Activated CD8-positive, alpha-beta memory T cell treated with anti-CD3 and anti-CD28 coated beads, Interleukin-2, amount 50 U/mL, for 1 hour (primary cell): ENCODE results near the gene SLC23A3.
"Not testable (repeated sequence)": the region's sequence is repeated elsewhere in the genome, so short reads cannot be mapped to it uniquely, and the experiment has no call there.

Experiments used
- DNase-seq: peaks from one replicate; pipeline ENCODE4 v3.0.0-alpha.2; 2020; ENCODE audit errors: extremely low read depth

Gene SLC23A3

GRCh38 chr2:219205165-219205538 is 35.3 kb upstream of the SLC23A3 start:
- DNase-seq, result no peak

GRCh38 chr2:219204425-219205164 is 34.8 kb upstream of the SLC23A3 start:
- DNase-seq, result no peak

GRCh38 chr2:219201331-219201730 is 31.5 kb upstream of the SLC23A3 start:
- DNase-seq, result not testable (repeated sequence)

DNA sequence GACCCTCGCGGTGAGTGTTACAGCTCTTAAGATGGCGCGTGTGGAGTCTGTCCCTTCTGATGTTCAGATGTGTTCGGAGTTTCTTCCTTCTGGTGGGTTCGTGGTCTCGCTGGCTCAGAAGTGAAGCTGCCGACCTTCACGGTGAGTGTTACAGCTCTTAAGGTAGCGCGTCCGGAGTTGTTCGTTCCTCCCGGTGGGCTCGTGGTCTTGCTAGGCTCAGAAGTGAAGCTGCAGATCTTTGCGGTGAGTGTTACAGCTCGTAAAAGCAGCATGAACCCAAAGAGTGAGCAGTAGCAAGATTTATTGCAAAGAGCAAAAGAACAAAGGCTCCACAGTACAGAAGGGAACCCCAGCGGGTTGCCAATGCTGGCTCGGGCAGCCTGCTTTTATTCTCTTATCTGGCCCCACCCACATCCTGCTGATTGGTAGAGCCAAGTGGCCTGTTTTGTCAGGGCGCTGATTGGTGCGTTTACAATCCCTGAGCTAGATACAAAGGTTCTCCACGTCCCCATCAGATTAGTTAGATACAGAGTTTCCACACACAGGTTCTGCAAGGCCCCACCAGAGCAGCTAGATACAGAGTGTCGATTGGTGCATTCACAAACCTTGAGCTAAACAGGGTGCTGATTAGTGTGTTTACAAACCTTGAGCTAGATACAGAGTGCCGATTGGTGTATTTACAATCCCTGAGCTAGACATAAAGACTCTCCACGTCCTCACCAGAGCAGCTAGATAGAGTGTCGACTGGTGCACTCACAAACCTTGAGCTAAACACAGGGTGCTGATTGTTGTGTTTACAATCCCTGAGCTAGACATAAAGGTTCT is 30.9 kb upstream of the SLC23A3 start:
- not testable (repeated sequence) for DNase-seq

DNA sequence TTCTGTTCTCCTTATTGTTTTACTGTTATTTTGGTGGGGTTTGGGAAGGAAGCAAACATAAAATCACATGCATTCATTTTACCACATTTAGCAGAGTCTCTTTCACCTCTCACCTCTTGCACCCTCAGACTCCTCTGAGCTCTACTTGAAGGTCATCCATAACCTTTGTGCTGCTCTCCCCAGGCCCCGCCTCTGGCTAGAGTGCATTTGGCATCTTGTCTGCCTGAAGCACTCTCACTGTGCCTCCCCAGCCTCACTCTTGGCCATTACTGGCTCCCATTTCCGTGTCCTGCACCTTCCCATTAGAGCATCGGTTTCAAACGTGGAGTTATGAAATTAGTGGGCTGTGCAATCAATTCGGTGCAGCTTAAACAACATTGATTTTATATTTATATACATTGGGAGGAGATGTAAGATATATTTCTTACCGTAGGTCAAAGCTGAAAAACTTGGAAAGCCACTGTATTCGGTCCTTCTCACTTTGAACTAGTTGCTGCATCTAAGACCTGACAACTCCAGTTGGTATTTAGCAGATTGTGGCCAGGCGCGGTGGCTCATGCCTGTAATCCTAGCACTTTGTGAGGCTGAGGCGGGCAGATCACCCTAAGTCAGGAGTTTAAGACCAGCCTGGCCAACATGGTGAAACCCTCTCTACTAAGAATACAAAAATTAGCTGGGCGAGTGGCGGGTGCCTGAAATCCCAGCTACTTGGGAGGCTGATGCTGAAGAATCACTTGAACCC is 29.8 kb upstream of the SLC23A3 start:
- no peak for DNase-seq

- DNase-seq, result no peak
Observed at GRCh38 chr2:219198974-219199373, 29.1 kb upstream of the SLC23A3 start.

GRCh38 chr2:219197388-219197787 is 27.6 kb upstream of the SLC23A3 start:
- no peak for DNase-seq

GRCh38 chr2:219186754-219187456 is 17.1 kb upstream of the SLC23A3 start:
- DNase-seq, result no peak

DNA sequence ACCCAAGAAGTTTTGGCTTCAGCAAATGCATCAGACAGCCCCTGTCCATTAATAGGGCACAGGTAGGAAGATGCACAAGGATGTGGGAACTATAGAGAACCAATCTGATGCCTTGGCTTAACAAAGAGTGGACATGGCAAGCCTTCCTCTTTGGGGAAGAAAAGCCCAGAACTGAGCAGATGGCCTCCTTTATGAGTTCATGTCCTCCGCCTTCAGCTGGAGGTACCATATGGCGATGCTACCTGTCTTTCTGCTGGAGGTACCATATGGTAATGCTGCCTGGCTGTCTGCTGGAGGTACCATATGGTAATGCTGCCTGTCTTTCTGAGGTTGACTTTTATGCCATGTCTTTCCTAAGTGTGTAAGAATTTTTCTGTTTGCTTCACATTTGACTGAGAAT is 14.3 kb upstream of the SLC23A3 start:
- no peak for DNase-seq

DNA sequence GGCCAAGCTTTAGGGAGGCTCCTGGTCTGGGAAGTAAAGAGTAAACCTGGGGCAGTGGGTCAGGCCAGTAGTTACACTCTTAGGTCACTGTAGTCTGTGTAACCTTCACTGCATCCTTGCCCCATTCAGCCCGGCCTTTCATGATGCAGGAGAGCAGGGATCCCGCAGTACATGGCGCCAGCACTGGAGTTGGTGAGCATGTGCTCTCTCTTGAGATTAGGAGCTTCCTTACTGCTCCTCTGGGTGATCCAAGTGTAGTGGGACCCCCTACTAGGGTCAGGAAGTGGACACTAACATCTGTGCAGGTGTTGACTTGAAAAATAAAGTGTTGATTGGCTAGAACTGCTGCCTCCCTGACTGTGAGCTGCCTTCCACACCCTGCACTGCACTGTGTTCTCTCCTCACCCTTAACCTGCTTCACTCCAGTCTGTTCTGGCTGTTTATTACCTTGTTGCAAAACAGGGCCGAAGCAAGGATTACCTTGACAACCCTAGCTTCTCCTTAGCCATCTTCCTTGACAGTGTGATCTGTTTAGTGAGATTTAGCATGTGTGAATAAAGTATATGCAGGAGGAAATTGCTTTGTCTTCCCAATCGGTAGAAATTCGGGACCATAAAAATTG is 13.4 kb upstream of the SLC23A3 start:
- DNase-seq, result no peak

GRCh38 chr2:219182331-219183150 is 12.7 kb upstream of the SLC23A3 start:
- DNase-seq, result no peak

GRCh38 chr2:219181531-219181930 is 11.7 kb upstream of the SLC23A3 start:
- DNase-seq, result no peak

GRCh38 chr2:219180961-219181360 is 11.1 kb upstream of the SLC23A3 start:
- DNase-seq, result no peak

- DNase-seq, result no peak
Observed at GRCh38 chr2:219179601-219180465, 10.0 kb upstream of the SLC23A3 start.

DNA sequence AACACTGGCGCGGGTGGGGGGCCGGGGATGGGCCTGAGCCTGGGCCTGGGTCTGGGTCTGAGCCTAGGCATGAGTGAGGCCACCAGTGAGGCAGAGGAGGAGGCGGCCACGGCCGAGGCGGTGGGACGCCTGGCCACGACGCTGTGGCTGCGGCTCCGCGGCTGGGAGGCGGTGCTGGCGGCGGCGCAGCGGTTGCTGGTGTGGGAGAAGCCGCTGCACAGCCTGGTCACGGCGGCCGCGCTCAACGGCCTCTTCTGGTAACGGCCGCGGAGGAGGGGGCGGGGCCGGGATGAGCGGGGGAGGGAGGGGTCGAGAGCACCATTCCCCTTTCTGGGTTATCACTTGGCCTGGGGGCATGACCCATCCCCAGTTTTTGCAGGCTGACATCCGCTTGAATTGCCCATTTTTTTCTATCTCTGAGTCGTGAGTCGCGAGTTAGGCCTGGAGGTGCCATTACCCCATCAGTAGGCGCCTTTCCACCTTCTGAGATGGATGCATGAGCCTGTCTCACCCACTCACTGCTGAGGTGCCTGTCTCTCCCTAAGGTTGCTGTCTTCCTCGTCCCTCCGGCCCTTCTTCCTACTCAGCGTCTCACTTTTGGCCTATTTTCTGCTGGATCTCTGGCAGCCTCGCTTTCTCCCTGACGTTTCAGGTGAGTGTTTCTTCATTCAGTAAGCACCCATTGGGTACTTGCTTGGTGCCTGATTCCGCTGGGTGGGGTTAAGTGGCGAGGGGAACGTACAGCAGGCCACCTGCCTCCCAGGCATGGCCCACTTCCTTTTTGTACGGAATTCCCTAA is 8.7 kb upstream of the SLC23A3 start:
- no peak for DNase-seq

DNA sequence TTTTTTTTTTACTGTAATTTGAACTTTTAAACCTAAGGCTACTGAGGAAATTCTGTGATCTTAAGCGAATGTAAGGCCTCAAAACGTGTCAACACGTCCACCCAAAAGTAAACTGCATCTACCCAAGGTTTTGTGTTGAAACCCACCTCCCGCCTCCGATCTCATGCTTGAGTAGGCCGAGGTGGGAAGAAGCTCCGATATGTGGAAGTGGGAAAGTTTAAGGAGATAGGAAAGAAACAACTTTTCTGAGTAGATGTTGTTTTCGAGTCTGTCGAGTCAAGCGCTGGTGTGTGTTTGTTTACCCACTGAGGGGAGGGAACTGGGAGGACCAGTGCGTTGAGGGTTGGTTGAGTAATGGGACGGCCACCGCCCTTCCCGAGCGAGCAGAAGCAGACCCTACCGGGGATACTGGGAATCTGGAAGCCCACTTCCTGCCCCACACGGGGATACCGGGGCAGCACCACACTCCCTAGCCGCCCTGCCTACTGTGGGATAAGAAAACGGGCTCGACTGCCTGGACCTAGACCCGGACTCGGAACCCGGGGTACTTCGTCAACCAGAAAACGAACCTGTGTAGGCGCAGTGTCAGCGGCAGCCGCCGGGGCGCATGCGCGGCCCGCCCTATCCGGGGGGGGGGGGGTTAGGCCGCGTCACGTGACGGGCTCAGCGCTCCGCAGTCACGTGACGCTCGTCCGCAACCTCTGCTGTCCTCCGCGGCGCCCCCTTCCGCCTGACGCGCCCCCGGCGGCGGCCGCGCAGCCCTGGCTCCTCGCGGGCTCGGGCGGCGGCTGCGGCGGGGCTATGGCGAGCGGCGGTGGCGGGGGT is 7.9 kb upstream of the SLC23A3 start, which contains the start of gene RETREG2:
TSS of gene RETREG2 (plus strand) at position 724 of the 825 bp plus-strand sequence. CDS start at position 802, 78 bp downstream.
- peak; percentile 66 for DNase-seq

GRCh38 chr2:219176818-219177551 is 7.2 kb upstream of the SLC23A3 start, which contains the start of gene CNPPD1:
Gene CNPPD1 (minus strand): TSS chr2:219176925. CDS start chr2:219176828, 97 bp downstream.
- peak; percentile 40 for DNase-seq
